Progenitor cell of endocrine pancreas (in vitro differentiated cells): ENCODE results near the gene NFKBIE. TPM values are rescaled to one million over a fixed set of nuclear protein-coding genes. Genes with fewer than 3 reads are reported as not detected.

Experiments used
- DNase-seq: peaks from one replicate; pipeline ENCODE4 v3.0.0; 2021; ENCODE audit warnings: low spot score; ENCODE audit not compliant: unreplicated experiment
- H3K27ac Mint-ChIP-seq: 2 replicates; pipeline ENCODE4 v1.8.0; 2021; ENCODE audit warnings: mild to moderate bottlenecking, moderate library complexity, mixed read lengths
- H3K27me3 Mint-ChIP-seq: 2 replicates; pipeline ENCODE4 v1.8.0; 2021; ENCODE audit warnings: mixed read lengths
- H3K36me3 Mint-ChIP-seq: 2 replicates; pipeline ENCODE4 v1.8.0; 2022; ENCODE audit warnings: mixed read lengths; ENCODE audit not compliant: insufficient read depth
- H3K4me1 Mint-ChIP-seq: 2 replicates; pipeline ENCODE4 v1.8.0; 2021; ENCODE audit warnings: low read depth, mixed read lengths
- H3K4me3 Mint-ChIP-seq: 2 replicates; pipeline ENCODE4 v1.8.0; 2021; ENCODE audit warnings: low read depth, mild to moderate bottlenecking, moderate library complexity, mixed read lengths
- H3K9me3 Mint-ChIP-seq: 2 replicates; pipeline ENCODE4 v1.8.0; 2021; ENCODE audit warnings: low read depth, mixed read lengths
- total RNA-seq: library from RNA; stranded (reverse); gene quantifications from 2 replicates; pipeline ENCODE4 v1.2.1, GENCODE V29; 2021
- TF ChIP-seq, protein P1 (sequence below): fragments of 200-600 bp; sonication (generic); IDR thresholded peaks from one replicate; pipeline ENCODE4 v1.5.0; 2021; ENCODE audit warnings: antibody characterized with exemption, mild to moderate bottlenecking; ENCODE audit not compliant: unreplicated experiment

NFKBIE gene
- total RNA-seq, 1 donor from 2014 or later = 7.1 TPM

DNA sequence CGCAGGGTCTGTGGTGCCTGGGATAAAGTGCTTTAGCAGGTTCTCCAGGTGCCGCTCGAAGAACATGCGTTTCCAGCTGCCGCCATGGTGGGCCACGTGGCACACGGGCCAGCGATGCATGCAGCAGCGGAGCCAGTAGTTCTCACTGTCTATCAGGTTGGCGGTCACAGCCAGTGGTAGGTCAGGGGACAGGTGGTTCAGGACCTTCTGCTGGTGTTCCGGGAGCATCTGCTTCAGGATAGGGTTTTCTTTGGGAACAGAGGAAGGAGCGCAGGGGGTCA is 20.9 kb upstream of the NFKBIE start:
- Mint-ChIP-seq H3K27me3 (peaks cover 83% of the 10 kb centered on the region), H3K36me3 (no peaks in the 10 kb centered on the region), H3K9me3 (no peaks in the 10 kb centered on the region), H3K4me1 (no peaks in the 10 kb centered on the region), H3K4me3 (no peak overlapping the region), H3K27ac (no peak overlapping the region)
- TF ChIP-seq, protein P1, sequence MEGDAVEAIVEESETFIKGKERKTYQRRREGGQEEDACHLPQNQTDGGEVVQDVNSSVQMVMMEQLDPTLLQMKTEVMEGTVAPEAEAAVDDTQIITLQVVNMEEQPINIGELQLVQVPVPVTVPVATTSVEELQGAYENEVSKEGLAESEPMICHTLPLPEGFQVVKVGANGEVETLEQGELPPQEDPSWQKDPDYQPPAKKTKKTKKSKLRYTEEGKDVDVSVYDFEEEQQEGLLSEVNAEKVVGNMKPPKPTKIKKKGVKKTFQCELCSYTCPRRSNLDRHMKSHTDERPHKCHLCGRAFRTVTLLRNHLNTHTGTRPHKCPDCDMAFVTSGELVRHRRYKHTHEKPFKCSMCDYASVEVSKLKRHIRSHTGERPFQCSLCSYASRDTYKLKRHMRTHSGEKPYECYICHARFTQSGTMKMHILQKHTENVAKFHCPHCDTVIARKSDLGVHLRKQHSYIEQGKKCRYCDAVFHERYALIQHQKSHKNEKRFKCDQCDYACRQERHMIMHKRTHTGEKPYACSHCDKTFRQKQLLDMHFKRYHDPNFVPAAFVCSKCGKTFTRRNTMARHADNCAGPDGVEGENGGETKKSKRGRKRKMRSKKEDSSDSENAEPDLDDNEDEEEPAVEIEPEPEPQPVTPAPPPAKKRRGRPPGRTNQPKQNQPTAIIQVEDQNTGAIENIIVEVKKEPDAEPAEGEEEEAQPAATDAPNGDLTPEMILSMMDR = no peak
- no peak for DNase-seq

DNA sequence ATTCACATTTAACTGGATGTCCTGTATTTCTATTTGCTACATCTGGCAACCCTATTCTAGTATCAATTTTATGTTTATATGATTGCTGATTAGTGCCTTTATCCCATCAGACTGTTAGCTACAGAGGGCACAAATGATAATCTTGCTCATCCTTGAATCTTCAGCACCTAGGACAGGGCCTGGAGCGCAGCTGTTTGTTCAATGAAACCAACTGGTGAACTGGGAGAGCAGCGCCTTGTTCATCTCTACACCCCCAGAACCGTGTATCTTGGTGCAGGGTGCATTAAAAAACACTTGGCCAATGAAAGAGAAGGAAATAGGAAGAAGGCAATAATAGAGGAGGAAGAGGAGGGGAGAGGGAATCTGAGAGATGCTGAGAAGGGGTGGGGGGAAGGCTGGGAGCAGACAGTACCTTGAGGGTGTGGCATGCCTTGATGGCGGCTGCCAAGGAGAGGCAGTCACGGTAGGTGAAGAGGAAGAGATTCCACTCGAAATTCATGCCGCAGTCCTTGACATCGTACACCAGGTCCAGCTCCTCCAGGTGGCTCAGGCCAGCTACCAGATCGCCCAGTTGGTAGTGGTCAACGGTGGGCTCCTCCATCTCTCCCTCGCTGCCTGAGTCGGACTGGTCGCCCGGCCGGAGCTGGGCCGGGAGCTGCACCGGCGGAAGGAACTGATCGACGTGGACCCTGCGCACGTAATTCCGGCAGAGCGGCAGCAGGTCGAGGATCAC is 20.4 kb upstream of the NFKBIE start:
- no peaks in the 10 kb centered on the region for H3K9me3 Mint-ChIP-seq
- TF ChIP-seq, protein P1 = no peak
- peaks cover 81% of the 10 kb centered on the region for H3K27me3 Mint-ChIP-seq
- no peak overlapping the region for H3K4me3 Mint-ChIP-seq
- H3K36me3 Mint-ChIP-seq = no peaks in the 10 kb centered on the region
- H3K4me1 Mint-ChIP-seq = no peaks in the 10 kb centered on the region
- no peak overlapping the region for H3K27ac Mint-ChIP-seq
- DNase-seq = no peak

DNA sequence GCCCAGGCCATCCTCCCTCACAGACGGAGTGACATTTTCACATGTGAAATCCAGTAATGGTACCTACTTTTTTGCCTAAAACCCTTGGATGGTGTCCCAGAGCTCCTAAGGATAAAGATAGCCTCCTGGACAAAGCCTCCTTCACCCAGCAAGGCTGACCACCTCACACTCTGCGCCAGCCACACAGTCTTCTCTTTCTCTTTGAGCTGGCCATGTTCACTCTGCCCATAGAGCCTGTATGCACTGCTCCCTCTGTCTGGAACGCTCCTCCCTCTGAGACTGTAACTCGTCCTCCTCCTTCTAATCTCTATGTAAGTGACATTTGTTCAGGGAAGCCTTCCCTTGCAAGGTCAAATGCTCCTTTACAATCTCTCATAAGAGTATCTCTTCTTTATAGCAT is 19.5 kb upstream of the NFKBIE start:
- TF ChIP-seq, protein P1 = no peak
- Mint-ChIP-seq H3K27me3 (peaks cover 82% of the 10 kb centered on the region), H3K9me3 (no peaks in the 10 kb centered on the region), H3K27ac (no peak overlapping the region), H3K36me3 (no peaks in the 10 kb centered on the region), H3K4me3 (no peak overlapping the region), H3K4me1 (no peaks in the 10 kb centered on the region)
- DNase-seq = no peak

DNA sequence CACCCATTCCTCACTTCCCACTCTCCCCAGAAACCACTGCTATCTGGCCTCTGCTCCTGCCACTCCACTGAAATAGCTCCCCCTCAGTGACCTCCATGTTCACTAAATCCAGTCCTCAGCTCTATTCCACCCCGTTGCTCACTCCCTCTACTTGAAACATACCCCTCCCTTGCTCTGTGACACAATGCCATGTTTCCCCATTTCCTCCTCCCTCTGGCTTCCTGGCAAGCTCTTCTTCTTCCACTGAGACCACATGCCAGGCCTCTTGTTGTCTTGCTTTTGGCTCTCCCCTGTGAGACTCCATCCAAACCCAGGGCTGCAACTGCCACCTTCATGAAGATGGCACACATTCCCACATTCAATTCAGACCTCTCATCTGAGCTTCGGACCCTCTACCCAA is 18.8 kb upstream of the NFKBIE start:
- no peak overlapping the region for H3K4me3 Mint-ChIP-seq
- H3K9me3 Mint-ChIP-seq = no peaks in the 10 kb centered on the region
- no peak for DNase-seq
- H3K27me3 Mint-ChIP-seq = peaks cover 84% of the 10 kb centered on the region
- TF ChIP-seq, protein P1 = no peak
- H3K36me3 Mint-ChIP-seq = no peaks in the 10 kb centered on the region
- H3K4me1 Mint-ChIP-seq = no peaks in the 10 kb centered on the region
- H3K27ac Mint-ChIP-seq = no peak overlapping the region

DNA sequence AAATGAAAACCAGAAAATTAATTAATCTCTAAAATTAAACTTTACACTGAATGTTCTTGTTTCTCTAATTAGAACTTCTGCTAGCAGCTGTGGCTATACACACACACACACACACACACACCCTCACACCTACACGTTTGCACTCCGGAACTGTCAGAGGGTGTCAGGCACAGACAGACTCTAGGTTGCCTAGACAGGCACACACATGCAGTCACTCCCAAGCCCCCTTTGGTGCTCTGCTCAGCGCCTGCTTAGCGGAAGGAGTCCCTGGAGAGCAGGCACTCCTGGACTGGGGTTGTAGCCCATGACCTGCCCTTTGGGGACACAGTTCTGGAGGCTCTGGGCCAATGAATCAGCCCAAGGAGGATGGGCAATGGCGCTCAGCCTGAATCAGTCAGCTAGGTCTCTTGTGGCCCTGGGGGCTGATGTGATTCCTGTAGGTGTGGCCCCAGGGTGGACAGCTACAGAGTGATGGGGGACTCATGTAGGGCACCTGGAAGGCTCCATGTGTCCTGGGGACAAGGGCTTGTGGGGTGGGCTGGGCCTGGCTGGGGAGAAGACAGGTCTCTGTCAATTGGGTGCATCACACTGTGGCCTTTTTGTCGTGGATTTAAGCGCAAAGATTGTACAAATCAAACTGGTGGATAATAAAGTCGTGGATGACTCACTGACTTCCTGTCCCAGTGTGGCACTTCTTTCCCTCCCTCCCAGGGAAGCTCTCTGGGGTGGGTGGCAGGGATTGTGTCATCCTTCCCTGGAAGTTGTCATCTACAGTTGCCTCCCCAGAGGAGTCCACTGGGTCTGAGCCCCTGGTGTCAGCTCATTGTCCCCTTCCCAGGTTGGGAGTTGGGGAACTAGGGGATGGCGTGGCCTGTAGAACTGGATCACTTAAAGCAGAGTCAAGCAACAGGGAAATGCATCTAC is 13.7 kb upstream of the NFKBIE start:
- Mint-ChIP-seq H3K27ac (no peak overlapping the region), H3K27me3 (peaks cover 70% of the 10 kb centered on the region), H3K4me3 (no peak overlapping the region), H3K4me1 (peaks cover 2% of the 10 kb centered on the region), H3K36me3 (peaks cover 4% of the 10 kb centered on the region), H3K9me3 (no peaks in the 10 kb centered on the region)
- DNase-seq = no peak
- TF ChIP-seq, protein P1 = no peak
